Endothelial cell (in vitro differentiated cells): Measurements from ENCODE around the gene ANTXR1. TPM values are rescaled to one million over a fixed set of nuclear protein-coding genes. Genes with fewer than 3 reads are reported as not detected.

Experiments
- DNase-seq: peaks from one replicate; pipeline ENCODE4 v3.0.0; 2021; ENCODE audit warnings: low spot score
- H3K27ac Mint-ChIP-seq: one replicate; pipeline ENCODE4 v1.8.0; 2021; ENCODE audit warnings: mixed read lengths, inconsistent platforms; ENCODE audit not compliant: unreplicated experiment
- H3K27me3 Mint-ChIP-seq: one replicate; pipeline ENCODE4 v1.8.0; 2021; ENCODE audit warnings: mild to moderate bottlenecking, moderate library complexity, mixed read lengths, inconsistent platforms; ENCODE audit not compliant: unreplicated experiment
- H3K36me3 Mint-ChIP-seq: one replicate; pipeline ENCODE4 v1.8.0; 2021; ENCODE audit warnings: mild to moderate bottlenecking, low read depth, mixed read lengths, inconsistent platforms; ENCODE audit not compliant: unreplicated experiment
- H3K4me1 Mint-ChIP-seq: one replicate; pipeline ENCODE4 v1.8.0; 2021; ENCODE audit warnings: mild to moderate bottlenecking, mixed read lengths, inconsistent platforms; ENCODE audit not compliant: unreplicated experiment
- H3K4me3 Mint-ChIP-seq: one replicate; pipeline ENCODE4 v1.8.0; 2021; ENCODE audit warnings: mild to moderate bottlenecking, mixed read lengths, inconsistent platforms; ENCODE audit not compliant: unreplicated experiment
- H3K9me3 Mint-ChIP-seq: one replicate; pipeline ENCODE4 v1.8.0; 2021; ENCODE audit warnings: mixed read lengths, inconsistent platforms; ENCODE audit not compliant: unreplicated experiment
- CTCF ChIP-seq: fragments of 200-600 bp; sonication (generic); IDR thresholded peaks from one replicate; pipeline ENCODE4 v1.5.0; 2021; ENCODE audit warnings: antibody characterized with exemption; ENCODE audit not compliant: unreplicated experiment
- total RNA-seq: library from RNA; stranded (reverse); fragmentation: NEBNext Ultra II Directional; extraction: Animal tissue kit (Norgen Biotek cat#: 25700); gene quantifications from one replicate; pipeline ENCODE4 v1.2.1, GENCODE V29; 2021; ENCODE audit not compliant: unreplicated experiment

Gene ANTXR1
- total RNA-seq, 1 donor from 2014 or later: 7.5 TPM

- TF ChIP-seq CTCF: no peak
- no peaks in the 10 kb centered on the region for H3K36me3 Mint-ChIP-seq
- H3K9me3 Mint-ChIP-seq: no peaks in the 10 kb centered on the region
- peaks cover 7% of the 10 kb centered on the region for H3K4me1 Mint-ChIP-seq
- H3K27ac Mint-ChIP-seq: no peak overlapping the region
- no peaks in the 10 kb centered on the region for H3K27me3 Mint-ChIP-seq
- DNase-seq: no peak
- H3K4me3 Mint-ChIP-seq: no peak overlapping the region
Measured at GRCh38 chr2:69287544-69287943, 274.6 kb downstream of the ANTXR1 start.

GRCh38 chr2:69288429-69288828 is 275.4 kb downstream of the ANTXR1 start:
- no peaks in the 10 kb centered on the region for H3K27me3 Mint-ChIP-seq
- peaks cover 7% of the 10 kb centered on the region for H3K4me1 Mint-ChIP-seq

GRCh38 chr2:69291004-69291650 is 278.1 kb downstream of the ANTXR1 start:
- Mint-ChIP-seq H3K4me1 (no peaks in the 10 kb centered on the region), H3K9me3 (no peaks in the 10 kb centered on the region), H3K27ac (no peak overlapping the region), H3K4me3 (no peak overlapping the region), H3K36me3 (peaks cover 5% of the 10 kb centered on the region), H3K27me3 (peaks cover 7% of the 10 kb centered on the region)
- TF ChIP-seq CTCF: no peak
- no peak for DNase-seq

More at GRCh38 chr2:69288429-69288828, 275.4 kb downstream of the ANTXR1 start:
- no peak for DNase-seq
- Mint-ChIP-seq H3K9me3 (no peaks in the 10 kb centered on the region), H3K4me3 (no peak overlapping the region), H3K36me3 (no peaks in the 10 kb centered on the region), H3K27ac (no peak overlapping the region)
- TF ChIP-seq CTCF: no peak

GRCh38 chr2:69291721-69292120 is 278.7 kb downstream of the ANTXR1 start:
- Mint-ChIP-seq H3K27me3 (peaks cover 7% of the 10 kb centered on the region), H3K27ac (no peak overlapping the region), H3K36me3 (peaks cover 5% of the 10 kb centered on the region), H3K9me3 (no peaks in the 10 kb centered on the region), H3K4me1 (no peaks in the 10 kb centered on the region), H3K4me3 (no peak overlapping the region)
- no peak for TF ChIP-seq CTCF
- DNase-seq: no peak

- H3K27ac Mint-ChIP-seq: no peak overlapping the region
- no peak overlapping the region for H3K4me3 Mint-ChIP-seq
- no peaks in the 10 kb centered on the region for H3K9me3 Mint-ChIP-seq
- H3K27me3 Mint-ChIP-seq: peaks cover 7% of the 10 kb centered on the region
- no peak for DNase-seq
- peaks cover 5% of the 10 kb centered on the region for H3K36me3 Mint-ChIP-seq
- no peaks in the 10 kb centered on the region for H3K4me1 Mint-ChIP-seq
- TF ChIP-seq CTCF: no peak
Measured at GRCh38 chr2:69292256-69292655, 279.3 kb downstream of the ANTXR1 start.
